ENCODE measurements around the gene CNTFR.

GRCh38 chr9:34600908-34601307 lies 11.4 kb upstream of the CNTFR start:
- TF ChIP-seq EZH2 (IDR thresholded peaks at IDR 0.05) (no peak), CTCF (IDR thresholded peaks at IDR 0.05) (no peak), EZH2phosphoT487 (IDR thresholded peaks at IDR 0.05) (no peak)

Data from neural progenitor cell (in vitro differentiated cells).